Duodenal mucosa (tissue), 2 donors: ENCODE data around the gene CAMTA1.

Source experiments
- H3K27ac ChIP-seq: one replicate; pipeline ENCODE4 v1.7.0; 2013; ENCODE audit warnings: low read depth, low read length
- H3K27me3 ChIP-seq, 2 donors: one replicate each; pipeline ENCODE4 v1.7.0; 2013; ENCODE audit warnings: low read length in 2 of 2, control low read depth in 1 of 2; ENCODE audit not compliant: insufficient read depth in 2 of 2, control insufficient read depth in 1 of 2
- H3K36me3 ChIP-seq, 2 donors: one replicate each; pipeline ENCODE4 v1.7.0; 2013; ENCODE audit warnings: low read length in 2 of 2, control low read depth in 1 of 2; ENCODE audit not compliant: insufficient read depth in 2 of 2, control insufficient read depth in 1 of 2
- H3K4me1 ChIP-seq, 2 donors: one replicate each; pipeline ENCODE4 v1.7.0; 2013; ENCODE audit warnings: low read length in 2 of 2, control low read depth in 1 of 2; ENCODE audit not compliant: insufficient read depth in 2 of 2, control insufficient read depth in 1 of 2
- H3K4me3 ChIP-seq, 2 donors: one replicate each; pipeline ENCODE4 v1.7.0; 2013; ENCODE audit warnings: low read length in 2 of 2, low read depth in 1 of 2
- H3K9ac ChIP-seq, 2 donors: one replicate each; pipeline ENCODE4 v1.7.0; 2013; ENCODE audit warnings: low read length in 2 of 2, low read depth in 1 of 2
- H3K9me3 ChIP-seq, 2 donors: one replicate each; pipeline ENCODE4 v1.7.0; 2013; ENCODE audit warnings: low read length in 2 of 2, control low read depth in 1 of 2; ENCODE audit not compliant: control insufficient read depth in 1 of 2

The CAMTA1 gene

DNA sequence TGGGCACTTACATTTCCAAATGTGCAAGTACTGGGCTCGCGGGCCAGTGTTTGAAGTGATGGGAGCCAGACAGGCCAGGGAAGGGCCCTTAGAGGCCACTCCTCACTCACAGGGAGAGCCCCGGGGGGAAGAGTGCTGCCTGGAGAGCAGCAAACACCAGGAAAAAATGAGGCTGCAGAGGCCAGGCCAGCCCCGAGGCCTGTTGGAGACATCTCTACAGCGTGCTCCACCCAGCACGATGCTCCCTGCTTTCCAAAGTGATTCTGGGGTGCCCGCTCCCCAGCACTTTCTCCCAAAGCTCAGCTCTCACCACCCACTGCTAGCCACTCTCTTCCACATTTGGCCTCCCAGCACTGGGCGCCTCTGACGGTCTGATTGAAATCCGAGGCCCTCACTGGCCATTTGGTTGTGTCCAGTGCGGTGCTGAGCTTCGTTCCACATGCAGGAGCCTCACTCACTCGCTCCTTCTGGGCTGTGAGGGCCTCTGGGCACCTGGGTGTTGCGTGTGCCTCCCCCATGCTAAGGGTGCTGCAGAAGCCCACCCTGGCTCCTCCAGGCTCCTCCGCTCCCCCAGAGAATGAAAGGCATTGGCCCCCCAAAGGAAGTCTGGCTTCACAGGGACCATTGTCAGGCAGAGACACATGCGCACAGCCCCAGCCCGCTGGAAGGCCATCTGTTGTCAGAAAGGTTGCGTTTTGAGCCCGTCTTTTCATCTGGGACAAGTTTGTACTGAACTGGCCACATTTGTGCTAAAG lies 600.4 kb downstream of the CAMTA1 start:
- Histone ChIP-seq H3K9me3 (peaks cover 0 to 3% of the 10 kb centered on the region in 2 donors), H3K27ac (no peak overlapping the region), H3K4me3 (no peak overlapping the region)

DNA sequence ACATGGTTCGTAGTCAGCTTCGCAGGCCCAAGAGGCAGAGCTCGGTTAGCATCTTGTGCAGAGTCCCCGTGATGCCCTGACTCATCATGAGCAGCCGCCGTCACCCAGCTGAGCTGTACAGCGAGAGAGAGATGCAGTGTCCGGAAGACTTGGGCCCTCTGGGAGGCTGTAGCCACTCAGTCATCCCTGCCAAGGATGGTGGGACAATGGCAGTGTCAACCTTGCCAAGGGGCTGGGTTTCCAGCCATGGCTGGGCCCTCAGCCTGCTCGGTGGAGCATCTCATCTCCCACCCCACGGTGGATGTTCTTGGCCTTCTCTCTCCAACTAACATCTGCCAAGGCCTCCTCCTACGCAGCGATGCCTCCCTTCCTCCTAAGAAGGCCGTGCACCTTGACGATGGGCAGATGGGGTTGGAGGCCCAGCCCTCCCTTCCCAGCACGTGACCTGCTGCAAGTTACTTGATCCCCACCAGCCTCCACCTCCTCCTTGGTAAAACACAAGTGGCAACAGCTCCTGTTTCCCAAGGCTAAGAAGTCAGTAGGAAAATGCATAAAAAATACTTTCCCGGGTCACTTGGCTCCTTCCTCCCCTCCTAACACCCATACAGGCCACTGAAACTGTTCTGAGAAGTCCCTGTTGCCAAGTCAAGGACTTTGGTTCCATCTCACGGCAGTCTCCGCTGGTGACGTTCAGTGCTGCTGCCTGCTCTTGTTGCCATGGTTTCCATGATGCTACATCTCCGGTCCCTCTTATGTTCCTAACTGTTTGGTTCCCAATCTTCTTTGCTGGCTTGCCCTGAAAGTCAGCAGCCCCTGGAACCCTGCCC lies 601.2 kb downstream of the CAMTA1 start:
- H3K27ac ChIP-seq: no peak overlapping the region
- peaks cover 0 to 3% of the 10 kb centered on the region in 2 donors for H3K9me3 ChIP-seq
- peaks cover 0 to 7% of the 10 kb centered on the region in 2 donors for H3K27me3 ChIP-seq
- H3K36me3 ChIP-seq: no peaks in the 10 kb centered on the region
- H3K4me1 ChIP-seq: peaks cover 0 to 4% of the 10 kb centered on the region in 2 donors
- no peak overlapping the region for H3K4me3 ChIP-seq
- no peak overlapping the region for H3K9ac ChIP-seq

More for the DNA sequence above, 600.4 kb downstream of the CAMTA1 start:
- Histone ChIP-seq H3K27me3 (peaks cover 0 to 7% of the 10 kb centered on the region in 2 donors), H3K9ac (no peak overlapping the region), H3K36me3 (no peaks in the 10 kb centered on the region), H3K4me1 (peaks cover 0 to 4% of the 10 kb centered on the region in 2 donors)

DNA sequence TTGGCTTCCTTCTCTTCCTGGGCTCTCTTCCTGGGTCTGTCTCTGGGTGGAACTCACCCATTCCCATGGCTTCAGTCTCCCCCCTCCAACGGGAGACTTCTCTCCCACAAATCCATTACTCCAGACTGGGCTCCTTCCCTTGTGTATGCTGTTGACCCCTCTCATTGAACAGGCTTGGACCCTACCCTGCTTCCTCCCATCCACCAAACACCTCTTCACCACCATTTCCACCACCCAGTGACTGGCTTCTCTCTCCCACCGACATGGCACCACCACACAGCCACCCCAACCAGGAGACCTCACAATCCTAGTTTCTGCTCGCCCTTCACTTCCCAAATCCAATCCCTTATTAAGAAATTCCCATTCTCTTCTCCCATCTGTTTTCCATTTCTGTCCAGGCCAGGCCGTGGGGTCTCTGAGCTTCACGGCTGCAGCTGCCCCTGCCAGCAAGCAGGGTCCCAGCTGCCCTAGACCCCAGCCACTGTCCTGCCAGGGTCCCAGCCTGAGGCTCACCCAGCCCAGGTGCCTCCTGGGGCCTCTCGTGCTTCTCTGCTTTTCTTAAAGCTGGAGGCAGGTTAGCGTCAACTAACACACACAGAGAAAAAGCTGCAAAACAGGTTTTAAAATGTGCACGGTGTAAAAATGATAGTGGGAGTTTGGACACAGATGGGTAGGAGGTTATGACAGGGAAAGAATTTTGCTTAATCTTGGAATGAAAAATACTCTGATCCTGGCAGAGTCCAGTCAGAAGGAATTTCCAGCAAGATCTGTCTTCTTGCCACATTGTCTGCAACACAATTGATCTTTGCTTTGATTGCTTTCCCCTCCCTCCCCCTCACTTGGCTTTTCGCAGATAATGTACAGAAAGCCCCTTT lies 602.0 kb downstream of the CAMTA1 start:
- H3K9me3 ChIP-seq: no peaks in the 10 kb centered on the region
- H3K4me1 ChIP-seq: peaks cover 0 to 4% of the 10 kb centered on the region in 2 donors
- no peak overlapping the region for H3K27ac ChIP-seq
- H3K9ac ChIP-seq: no peak overlapping the region
- peaks cover 0 to 7% of the 10 kb centered on the region in 2 donors for H3K27me3 ChIP-seq
- no peak overlapping the region for H3K4me3 ChIP-seq
- H3K36me3 ChIP-seq: no peaks in the 10 kb centered on the region

DNA sequence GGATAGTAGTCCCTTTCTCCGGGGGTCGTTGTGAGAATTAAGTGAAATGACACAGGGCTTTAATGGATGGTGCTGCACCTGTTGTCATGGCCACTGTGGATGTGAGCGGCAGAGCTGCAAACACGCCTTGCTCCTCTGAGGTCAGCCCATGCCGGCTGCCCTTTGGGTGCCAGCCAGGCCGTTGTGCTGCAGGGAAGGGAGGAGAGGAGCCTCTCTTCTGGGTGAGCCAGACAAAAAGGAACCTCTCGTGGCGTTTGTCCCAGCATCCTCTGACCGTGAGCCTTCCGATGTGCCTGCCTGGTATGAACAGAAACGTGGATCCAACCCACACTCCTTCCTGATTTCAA lies 602.9 kb downstream of the CAMTA1 start:
- Histone ChIP-seq H3K4me1 (peaks cover 0 to 4% of the 10 kb centered on the region in 2 donors), H3K36me3 (no peaks in the 10 kb centered on the region), H3K27ac (no peak overlapping the region), H3K4me3 (no peak overlapping the region), H3K9ac (no peak overlapping the region), H3K9me3 (no peaks in the 10 kb centered on the region), H3K27me3 (peaks cover 0 to 7% of the 10 kb centered on the region in 2 donors)

DNA sequence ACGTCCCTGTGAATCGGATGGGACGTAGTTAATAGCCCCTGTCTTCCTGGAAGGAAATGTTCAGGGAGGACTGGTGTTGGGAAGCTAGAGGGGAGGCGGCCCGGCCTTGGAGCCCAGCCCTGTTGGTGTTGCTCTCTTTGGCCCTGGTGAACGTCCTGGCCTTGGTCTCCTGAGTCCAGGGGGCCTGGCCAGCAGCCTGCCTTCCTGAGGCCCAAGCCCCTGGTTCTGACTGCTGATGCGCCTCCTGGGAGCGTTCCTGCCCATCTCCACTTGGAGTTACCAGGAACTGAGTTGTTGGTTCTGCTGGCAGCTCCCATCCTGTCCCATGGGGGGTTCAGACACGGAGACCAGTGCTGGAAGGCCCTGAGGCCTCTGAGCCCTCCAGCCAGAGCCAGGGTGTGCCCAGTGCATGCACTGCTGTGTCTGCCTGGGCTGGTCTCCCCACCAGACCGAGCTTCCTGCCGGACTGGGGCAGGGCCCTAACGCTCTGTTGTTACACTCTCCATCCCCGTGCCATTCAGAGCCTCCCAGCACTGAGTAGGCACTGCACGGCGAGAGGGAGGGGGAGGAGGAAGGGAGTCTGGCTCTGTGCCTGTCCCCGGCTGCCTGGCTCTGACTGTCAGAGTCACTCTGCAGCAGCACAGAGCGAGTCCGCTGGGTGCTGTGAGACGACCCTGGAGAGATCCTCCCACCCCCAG lies 603.4 kb downstream of the CAMTA1 start:
- no peak overlapping the region for H3K9ac ChIP-seq
- no peaks in the 10 kb centered on the region for H3K9me3 ChIP-seq
- H3K4me3 ChIP-seq: no peak overlapping the region

DNA sequence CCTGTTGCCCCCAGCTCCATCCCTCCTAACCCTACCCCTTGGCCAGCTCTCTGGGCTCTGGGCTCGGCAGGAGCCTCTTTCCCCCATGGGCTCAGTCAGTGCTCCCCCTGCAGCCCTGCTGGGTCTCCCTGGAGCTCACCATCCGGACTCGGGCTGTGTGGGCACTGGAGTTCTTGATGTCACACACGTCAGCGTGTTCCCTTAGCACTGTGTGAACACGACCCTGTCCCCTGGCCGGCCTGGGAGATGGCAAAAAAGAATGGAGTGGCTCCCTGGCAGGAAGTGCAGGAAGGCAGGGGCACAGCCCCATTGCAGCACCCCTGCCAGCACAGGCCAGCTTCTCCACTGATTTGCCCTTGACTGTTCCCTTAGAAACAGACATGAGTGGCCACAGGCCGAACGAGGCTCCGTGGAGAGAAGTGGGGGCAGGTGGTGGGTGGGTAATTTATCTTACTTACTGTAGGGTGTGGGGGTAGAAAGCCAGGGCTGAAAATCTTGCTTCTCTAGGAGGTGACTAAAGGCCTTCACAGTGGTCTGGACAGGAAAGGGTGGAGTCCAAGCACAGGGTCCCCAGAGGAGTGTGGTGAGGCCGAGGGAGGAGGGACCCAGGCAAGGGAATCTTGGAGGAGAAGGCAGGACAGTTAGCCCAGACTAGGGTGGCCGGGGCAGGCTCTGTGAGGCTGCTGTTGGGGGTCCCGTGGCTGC lies 604.1 kb downstream of the CAMTA1 start:
- no peak overlapping the region for H3K27ac ChIP-seq

More for the DNA sequence above, 603.4 kb downstream of the CAMTA1 start:
- Histone ChIP-seq H3K27me3 (peaks cover 0 to 4% of the 10 kb centered on the region in 2 donors), H3K27ac (no peak overlapping the region), H3K36me3 (no peaks in the 10 kb centered on the region), H3K4me1 (peaks cover 0 to 4% of the 10 kb centered on the region in 2 donors)

DNA sequence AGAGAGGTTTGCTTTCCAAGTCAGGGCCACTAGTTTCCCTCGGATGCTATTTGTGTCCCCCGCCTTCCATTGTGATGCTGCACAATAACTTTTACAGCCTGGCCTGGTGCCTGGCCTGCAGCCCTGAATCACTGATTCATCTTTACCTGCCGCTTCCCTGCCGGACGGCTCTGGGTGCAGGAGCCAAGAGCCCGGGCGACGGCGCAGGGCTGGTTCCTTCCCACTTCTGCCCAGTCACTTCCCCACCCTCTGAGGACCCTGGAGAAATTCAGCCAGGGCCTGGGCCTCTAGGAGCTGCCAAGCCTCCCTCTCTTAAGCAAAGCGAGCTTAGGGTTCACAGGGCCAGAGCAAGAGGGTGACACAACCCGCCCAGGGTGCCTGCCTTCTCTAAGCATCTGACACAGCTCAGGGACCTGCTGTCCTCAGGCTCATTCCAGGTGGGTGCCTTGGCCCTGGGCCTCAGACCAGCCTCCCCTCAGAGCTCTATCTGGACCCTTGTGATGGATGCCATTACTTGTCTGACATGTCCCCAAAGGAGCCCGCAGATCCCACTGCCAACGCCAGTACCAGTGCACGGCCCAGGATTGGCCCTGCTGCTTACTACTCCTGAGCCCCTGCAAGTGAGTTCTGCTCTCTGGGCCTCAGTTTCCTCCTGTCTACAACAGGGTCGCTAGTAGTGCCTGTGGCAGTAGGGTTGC lies 604.8 kb downstream of the CAMTA1 start:
- Histone ChIP-seq H3K4me1 (peaks cover 0 to 4% of the 10 kb centered on the region in 2 donors), H3K9ac (no peak overlapping the region), H3K36me3 (no peaks in the 10 kb centered on the region), H3K9me3 (no peaks in the 10 kb centered on the region), H3K27ac (peak overlapping the region; percentile 10), H3K27me3 (no peaks in the 10 kb centered on the region), H3K4me3 (no peak overlapping the region)

More for the DNA sequence above, 604.1 kb downstream of the CAMTA1 start:
- peaks cover 0 to 4% of the 10 kb centered on the region in 2 donors for H3K4me1 ChIP-seq
- no peaks in the 10 kb centered on the region for H3K27me3 ChIP-seq
- H3K36me3 ChIP-seq: no peaks in the 10 kb centered on the region
- H3K4me3 ChIP-seq: no peak overlapping the region
- H3K9ac ChIP-seq: no peak overlapping the region
- no peaks in the 10 kb centered on the region for H3K9me3 ChIP-seq

DNA sequence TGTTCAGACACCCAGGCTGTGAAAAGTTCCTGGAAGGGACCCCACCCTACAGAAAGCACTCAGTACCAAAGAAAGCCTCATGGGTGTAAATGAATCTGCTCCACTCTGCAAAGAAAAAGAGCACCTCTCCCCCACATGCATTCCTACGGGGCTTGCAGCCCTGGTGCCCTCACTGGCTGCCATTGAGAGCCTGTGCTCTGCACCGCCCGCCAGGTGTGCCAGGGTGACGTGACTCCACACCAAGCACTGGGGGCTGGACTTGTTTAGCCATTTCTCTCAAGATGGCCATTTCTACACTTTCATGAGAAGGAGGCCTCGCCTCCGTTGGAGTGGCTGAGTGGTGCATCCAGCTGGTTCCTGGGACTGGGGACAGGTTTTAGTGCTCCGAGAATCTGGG lies 605.3 kb downstream of the CAMTA1 start:
- Histone ChIP-seq H3K9ac (no peak overlapping the region), H3K9me3 (peaks cover 0 to 3% of the 10 kb centered on the region in 2 donors), H3K4me3 (no peak overlapping the region), H3K27ac (no peak overlapping the region), H3K4me1 (peaks cover 0 to 4% of the 10 kb centered on the region in 2 donors), H3K36me3 (no peaks in the 10 kb centered on the region), H3K27me3 (no peaks in the 10 kb centered on the region)
